ENCODE results near the gene AMIGO3.

AMIGO3 gene

GRCh38 chr3:49703956-49704355 is 15.5 kb downstream of the AMIGO3 start:
- no peak overlapping the region for H3K4me3 ChIP-seq (ENCODE audit: low read depth, low read length)
- TF ChIP-seq CTCF (IDR thresholded peaks at IDR 0.05; ENCODE audit: control insufficient read depth, extremely low read depth, insufficient read depth) = no peak
- DNase-seq (ENCODE audit: low read depth) = no peak

- no peak for DNase-seq (ENCODE audit: low read depth)
- peak; percentile 96 for TF ChIP-seq CTCF (IDR thresholded peaks at IDR 0.05; ENCODE audit: control insufficient read depth, extremely low read depth, insufficient read depth)
- H3K4me3 ChIP-seq (ENCODE audit: low read depth, low read length) = no peak overlapping the region
These were observed 16.0 kb downstream of the AMIGO3 start for GRCh38 chr3:49703443-49703927.

DNA sequence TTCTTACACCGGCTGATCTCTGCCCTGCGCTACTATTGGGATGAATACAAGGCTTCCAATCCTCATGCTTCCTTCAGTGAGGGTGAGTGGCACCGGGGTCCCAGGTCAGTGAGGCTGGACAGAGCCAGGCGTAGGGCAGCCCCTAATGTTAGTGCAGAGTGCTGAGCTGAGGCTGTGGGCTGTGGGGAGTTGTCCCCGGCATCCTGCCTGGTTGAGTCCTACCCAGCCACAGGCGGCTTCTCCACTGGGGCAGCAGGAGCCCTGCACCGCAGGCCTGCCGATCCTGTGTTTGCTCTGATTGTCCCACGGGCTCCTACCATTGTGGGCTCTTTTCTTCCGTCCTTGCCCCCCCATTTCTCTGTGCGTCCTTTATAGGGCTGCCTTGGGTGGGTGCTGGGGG is 16.8 kb downstream of the AMIGO3 start:
- DNase-seq (ENCODE audit: low read depth) = no peak
- no peak for TF ChIP-seq CTCF (IDR thresholded peaks at IDR 0.05; ENCODE audit: control insufficient read depth, extremely low read depth, insufficient read depth)
- no peak overlapping the region for H3K4me3 ChIP-seq (ENCODE audit: low read depth, low read length)

- no peak overlapping the region for H3K4me3 ChIP-seq (ENCODE audit: low read depth, low read length)
- peak; percentile 26 for TF ChIP-seq CTCF (IDR thresholded peaks at IDR 0.05; ENCODE audit: control insufficient read depth, extremely low read depth, insufficient read depth)
- no peak for DNase-seq (ENCODE audit: low read depth)
These were observed 18.0 kb downstream of the AMIGO3 start for GRCh38 chr3:49701388-49702077.

DNA sequence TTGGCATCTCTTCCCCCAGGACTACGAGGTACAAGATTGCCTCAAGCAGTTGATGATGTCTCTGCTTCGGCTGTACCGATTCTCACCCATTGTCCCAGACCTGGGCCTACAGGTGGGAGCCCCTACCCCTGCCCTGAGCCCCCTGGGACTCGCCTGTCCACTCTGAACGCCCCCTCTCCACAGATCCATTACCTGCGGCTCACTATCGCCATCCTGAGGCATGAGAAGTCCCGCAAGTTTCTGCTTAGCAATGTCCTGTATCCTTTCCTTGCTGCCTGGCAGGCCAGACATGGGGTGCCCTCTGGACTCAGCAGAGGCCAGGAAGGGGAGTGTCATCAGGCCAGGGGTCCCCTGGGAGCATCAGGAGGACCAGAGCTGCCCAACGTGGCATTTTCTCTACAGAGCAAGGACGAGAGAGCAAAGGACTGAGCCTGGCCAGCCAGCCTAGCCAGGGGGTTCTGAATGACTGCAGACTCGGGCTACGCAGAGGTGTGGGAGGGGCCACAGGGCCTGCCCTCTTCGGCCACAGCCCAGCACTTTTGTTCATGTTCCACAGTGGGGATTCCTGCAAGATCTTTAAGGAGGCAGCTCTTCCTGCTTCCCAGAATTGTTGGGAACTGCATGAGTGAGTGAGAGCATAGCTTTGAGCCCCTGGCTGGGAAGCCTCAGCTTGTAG is 18.9 kb downstream of the AMIGO3 start:
- H3K4me3 ChIP-seq (ENCODE audit: low read depth, low read length) = no peak overlapping the region
- DNase-seq (ENCODE audit: low read depth) = no peak
- TF ChIP-seq CTCF (IDR thresholded peaks at IDR 0.05; ENCODE audit: control insufficient read depth, extremely low read depth, insufficient read depth) = no peak

DNA sequence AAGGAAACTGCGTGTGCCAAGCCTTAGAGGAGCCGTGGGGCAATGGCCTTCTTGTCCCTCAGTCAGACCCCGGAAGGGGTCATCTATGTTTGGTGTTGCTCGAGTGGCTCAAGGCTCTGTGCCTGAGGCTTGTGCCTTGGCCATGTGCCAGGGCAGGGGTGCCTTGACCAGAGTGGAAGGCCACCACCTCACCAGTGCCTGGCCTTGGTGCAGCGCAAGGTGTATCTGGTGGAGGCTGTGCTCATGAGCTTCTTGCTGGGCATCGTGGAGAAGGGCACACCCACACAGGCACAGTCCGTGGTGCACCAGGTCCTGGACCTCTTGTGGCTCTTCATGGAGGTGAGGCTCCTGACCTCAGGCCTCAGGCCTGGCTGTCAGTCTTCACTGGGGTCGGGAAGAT is 19.5 kb downstream of the AMIGO3 start:
- H3K4me3 ChIP-seq (ENCODE audit: low read depth, low read length) = no peak overlapping the region
- TF ChIP-seq CTCF (IDR thresholded peaks at IDR 0.05; ENCODE audit: control insufficient read depth, extremely low read depth, insufficient read depth) = no peak
- DNase-seq (ENCODE audit: low read depth) = no peak
